HG03103 (cell line): ENCODE data around the gene NPTX2.
"Not testable (repeated sequence)": the region's sequence is repeated elsewhere in the genome, so short reads cannot be mapped to it uniquely, and the experiment has no call there.

Experiments
- ATAC-seq: cut with Tn5 transposase; IDR thresholded peaks from one replicate; pipeline ENCODE4 v1.9.1; 2021; ENCODE audit warnings: low read depth; ENCODE audit not compliant: unreplicated experiment

Gene NPTX2, protein sequence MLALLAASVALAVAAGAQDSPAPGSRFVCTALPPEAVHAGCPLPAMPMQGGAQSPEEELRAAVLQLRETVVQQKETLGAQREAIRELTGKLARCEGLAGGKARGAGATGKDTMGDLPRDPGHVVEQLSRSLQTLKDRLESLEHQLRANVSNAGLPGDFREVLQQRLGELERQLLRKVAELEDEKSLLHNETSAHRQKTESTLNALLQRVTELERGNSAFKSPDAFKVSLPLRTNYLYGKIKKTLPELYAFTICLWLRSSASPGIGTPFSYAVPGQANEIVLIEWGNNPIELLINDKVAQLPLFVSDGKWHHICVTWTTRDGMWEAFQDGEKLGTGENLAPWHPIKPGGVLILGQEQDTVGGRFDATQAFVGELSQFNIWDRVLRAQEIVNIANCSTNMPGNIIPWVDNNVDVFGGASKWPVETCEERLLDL

GRCh38 chr7:98617051-98617959, at the start of gene NPTX2:
Gene NPTX2, plus strand, starts transcription at chr7:98617285. Its CDS starts 177 bp downstream, at chr7:98617462.
- no peak for ATAC-seq

GRCh38 chr7:98567991-98568390, 49.1 kb upstream of the NPTX2 start:
- no peak for ATAC-seq

DNA sequence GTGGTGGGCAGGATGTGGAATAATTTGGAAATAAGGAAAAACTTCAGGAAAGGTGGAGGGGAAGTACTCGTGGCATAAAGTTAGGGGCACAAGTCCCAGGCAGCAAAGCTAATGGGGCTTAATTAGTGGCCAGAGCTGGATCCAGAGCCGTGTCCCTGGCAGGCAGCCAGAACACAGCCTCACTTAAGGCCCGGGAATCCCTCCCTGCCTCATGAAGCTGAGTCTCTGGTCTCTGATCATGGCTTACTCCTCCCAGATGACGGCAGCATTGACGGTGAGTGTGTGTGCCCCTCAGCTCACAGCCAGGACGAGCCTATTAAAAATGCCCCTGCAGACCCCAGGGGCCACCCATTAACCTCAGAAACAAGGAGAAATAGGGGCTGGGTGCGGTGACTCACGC, 48.2 kb upstream of the NPTX2 start:
- no peak for ATAC-seq

DNA sequence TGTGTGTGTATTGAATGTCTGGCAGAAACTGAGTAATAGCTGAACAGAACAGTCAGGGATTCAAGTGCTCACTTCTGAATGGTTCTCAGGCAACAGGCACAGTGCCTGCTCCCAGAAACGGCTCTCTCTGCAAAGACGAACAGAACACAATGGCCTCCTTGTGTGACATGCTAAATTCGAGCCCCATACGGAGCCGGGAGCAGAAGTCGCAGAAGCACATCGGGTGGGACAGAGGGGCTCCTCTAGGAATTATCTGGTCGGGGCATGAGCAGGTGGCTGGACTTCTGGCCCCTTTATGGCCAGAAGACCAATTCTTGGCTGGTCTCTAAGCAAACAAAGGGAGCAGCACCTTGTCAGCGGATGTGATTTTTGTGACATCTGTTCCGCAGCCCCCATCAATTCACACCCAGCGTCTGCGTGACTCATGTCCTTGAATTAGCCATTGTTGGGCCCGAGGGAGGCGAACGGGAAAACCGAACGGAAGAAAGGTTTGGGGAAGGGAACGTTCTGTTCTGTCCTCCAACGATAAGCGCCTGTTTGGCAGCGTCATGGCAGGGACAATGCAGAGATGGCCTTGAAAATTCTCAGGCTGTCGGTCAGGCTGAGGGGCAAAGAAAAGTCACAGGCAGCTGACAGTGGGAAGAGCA, 47.3 kb upstream of the NPTX2 start:
- no peak for ATAC-seq

GRCh38 chr7:98571006-98571405, 46.1 kb upstream of the NPTX2 start:
- no peak for ATAC-seq

- no peak for ATAC-seq
Observed at GRCh38 chr7:98571986-98572385, 45.1 kb upstream of the NPTX2 start.

DNA sequence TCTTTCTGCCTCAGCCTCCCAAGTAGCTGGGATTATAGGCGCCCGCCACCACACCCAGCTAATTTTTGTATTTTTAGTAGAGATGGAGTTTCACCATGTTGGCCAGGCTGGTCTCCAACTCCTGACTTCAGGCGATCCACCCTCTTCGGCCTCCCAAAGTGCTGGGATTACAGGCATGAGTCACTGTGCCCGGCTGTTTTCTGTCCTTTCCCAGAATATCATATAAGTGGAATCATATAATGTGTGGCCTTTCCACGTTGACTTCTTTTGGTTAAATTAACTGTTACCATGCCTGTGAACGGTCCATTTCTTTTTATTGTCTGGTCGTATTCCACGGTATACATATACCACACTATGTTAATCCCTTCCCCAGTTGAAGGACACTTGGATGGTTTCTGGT, 44.4 kb upstream of the NPTX2 start:
- not testable (repeated sequence) for ATAC-seq

DNA sequence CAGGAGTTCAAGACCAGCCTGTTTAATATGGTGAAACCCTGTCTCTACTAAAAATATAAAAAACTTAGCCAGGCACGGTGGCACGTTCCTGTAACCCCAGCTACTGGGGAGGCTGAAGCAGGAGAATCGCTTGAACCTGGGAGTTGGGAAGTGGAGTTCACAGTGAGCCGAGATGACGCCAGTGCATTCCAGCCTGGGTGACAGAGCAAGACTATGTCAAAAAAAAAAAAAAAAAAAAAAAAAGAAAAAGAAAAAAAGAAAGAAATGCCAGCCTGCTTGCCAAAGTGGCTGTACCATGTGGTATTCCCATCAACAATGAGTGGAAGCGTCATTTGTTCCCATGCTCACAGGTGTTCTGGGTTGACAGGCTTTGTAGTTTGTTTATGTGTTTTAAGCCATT, 43.3 kb upstream of the NPTX2 start:
- ATAC-seq = no peak

DNA sequence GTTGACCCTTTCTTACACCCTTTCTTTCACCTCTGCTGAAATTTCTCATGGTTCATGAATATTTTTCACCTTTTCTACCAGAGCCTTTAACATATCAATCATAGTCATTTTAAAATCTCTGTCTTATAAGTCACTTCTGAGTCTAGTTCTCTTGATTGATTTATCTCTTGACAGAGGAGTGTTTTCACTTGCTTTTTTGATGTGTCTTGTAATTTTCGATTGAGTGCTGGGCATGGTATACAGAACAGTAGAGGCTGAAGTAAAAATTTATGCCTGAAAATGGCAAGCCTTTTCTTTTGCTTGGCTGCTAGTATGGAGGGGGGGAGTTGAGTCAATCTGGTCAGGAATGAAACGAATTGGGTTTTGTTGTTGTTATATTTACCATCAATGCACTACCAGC, 41.2 kb upstream of the NPTX2 start:
- no peak for ATAC-seq

GRCh38 chr7:98584830-98585229, 32.3 kb upstream of the NPTX2 start:
- no peak for ATAC-seq

GRCh38 chr7:98591926-98592325, 25.2 kb upstream of the NPTX2 start:
- no peak for ATAC-seq

DNA sequence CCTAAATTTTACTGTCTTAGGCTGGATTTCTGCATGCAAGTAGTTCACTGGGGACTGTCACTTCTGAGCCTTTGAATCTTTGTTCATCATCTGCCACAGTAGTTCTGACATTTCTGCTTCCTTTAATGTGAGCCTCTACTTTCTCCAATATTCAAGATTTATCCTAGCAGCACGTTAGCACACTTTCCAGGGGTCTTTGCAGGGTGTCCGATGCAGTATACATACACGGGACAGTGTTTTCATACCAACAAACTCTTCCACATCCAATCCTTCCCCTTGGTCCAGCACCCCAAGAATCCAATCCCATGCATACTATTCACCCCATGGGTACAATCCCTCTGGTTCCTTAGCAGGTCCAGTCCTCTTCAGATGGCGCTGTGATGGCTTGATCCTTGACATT, 22.7 kb upstream of the NPTX2 start:
- no peak for ATAC-seq

DNA sequence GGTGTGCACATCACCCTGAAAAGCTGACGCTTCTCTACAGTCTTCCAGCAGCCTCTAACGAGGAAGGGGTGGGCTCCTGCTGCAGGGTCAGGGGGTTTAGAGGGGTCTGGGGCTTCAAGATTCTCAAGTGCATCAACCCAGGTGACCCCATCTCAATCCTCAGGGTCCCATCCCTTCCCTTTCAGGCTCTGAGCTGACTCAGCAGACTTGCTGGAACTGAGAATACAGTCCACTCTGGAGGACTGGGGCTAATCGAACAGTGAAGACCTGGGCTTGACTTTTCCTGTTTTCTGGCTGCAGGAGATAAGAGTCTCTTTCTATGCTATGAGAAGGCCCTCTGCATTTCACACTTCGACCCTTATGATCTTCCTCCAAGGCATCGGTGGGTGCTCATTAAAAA, 22.3 kb upstream of the NPTX2 start:
- no peak for ATAC-seq

- ATAC-seq = no peak
Observed at GRCh38 chr7:98598846-98599615, 18.1 kb upstream of the NPTX2 start.

DNA sequence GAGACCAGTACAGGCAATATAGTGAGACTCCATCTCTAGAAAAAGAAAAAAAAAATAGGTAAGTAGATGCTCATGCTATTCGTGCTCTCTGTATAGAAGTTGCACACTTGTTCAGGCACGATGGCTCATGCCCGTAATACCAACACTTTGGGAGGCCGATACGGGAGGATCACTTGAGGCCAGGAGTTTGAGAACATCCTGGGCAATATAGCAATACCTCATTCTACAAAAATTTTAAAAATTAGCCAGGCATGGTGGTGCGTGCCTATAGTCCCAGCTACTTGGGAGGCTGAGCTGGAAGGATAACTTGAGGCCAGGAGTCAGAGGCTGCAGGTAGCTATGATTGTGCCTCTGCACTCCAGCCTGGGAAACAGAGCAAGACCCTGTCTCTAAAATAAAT, 17.2 kb upstream of the NPTX2 start:
- ATAC-seq = no peak

DNA sequence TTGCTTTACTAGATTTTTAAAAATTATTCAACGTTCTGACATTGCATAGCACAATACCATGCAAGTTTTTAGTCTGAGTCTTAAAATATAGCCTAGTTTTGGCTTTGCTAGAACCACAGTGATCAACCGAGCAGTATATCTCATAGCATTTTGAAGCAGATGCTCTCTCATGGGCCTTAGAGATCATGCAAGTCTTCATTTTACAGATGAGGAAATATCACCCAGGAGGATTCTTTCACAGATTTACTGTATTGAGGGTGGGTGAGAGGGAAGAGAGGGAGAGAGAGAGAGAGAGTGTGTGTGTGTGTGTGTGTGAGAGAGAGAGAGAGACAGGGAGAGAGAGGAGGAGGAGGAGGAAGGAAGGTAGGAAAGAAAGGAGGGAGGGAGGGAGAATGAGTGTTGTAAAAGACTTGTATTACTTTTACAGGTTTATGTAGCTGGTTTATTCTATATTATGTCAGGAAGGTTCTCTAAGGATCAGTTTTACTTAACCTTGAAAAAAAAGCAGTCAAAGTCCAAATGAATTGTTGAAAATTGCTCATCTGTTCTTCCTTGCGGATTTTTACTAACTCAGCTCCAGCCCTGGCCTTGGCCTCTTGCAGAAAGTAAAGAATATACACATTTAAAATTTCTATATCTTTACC, 14.2 kb upstream of the NPTX2 start:
- no peak for ATAC-seq

- no peak for ATAC-seq
Observed at GRCh38 chr7:98603399-98603788, 13.7 kb upstream of the NPTX2 start.

DNA sequence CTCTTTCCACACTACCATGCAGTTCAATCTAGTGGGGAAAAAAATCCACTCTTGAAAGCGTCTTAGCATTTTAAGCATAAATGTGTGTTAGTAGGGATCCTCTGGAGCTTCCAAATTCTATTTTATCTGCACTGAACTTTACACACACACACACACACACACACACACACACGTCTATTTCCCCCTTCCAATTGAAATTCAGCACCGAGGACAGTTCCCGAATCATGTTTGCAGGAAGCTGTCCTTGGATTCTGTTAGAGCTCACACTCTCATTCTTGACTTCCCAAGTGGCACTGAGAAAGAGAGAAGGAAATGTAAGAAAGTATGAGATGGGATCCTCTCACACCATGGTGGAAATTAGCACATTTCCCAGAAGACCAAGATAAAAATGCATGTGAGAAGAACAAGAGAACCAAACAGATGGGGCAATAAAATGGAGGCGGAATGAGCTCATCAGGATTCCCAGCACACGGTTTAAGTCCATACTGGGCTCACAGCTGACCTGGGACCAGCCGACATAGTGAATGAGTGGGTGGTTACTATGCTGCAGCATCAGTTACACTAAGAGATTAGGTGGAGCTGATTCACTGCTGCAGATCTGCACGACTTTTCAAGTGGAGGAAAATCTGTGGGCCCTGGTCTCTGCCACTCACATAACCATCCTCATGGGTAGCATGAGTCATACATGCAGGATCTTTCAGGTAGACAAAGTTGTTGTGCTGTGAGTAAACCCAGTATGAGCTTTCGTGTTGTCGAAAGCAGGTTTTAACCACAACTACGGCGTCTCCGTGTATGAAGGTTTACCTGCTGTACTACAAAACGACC, 3.3 kb upstream of the NPTX2 start:
- no peak for ATAC-seq
